HG03342 (cell line): Measurements from ENCODE around the gene CDK2.

Experiments used
- ATAC-seq: cut with Tn5 transposase; IDR thresholded peaks from one replicate; pipeline ENCODE4 v1.9.1; 2021; ENCODE audit warnings: mild to moderate bottlenecking, moderate library complexity; ENCODE audit not compliant: unreplicated experiment

Gene CDK2

DNA sequence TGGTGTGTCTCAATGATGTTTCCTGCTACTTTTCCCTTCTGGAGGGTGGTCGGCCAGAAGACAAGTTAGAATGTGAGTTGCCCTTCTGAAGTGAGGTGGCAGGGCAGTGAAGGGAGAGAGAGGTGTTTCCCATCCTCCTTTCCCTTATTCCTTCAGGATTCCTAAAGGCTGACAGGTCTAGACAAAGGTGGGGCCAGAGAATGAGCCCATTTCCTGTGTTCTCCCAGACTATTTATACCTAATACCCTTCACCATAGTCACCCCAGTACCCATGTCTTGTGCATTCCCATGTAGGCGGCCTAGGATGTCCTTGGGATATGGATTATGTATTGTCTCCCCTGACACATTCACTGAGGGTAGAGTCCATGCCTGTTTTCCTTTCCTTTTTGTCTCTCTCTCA lies 28.6 kb upstream of the CDK2 start:
- ATAC-seq = no peak

DNA sequence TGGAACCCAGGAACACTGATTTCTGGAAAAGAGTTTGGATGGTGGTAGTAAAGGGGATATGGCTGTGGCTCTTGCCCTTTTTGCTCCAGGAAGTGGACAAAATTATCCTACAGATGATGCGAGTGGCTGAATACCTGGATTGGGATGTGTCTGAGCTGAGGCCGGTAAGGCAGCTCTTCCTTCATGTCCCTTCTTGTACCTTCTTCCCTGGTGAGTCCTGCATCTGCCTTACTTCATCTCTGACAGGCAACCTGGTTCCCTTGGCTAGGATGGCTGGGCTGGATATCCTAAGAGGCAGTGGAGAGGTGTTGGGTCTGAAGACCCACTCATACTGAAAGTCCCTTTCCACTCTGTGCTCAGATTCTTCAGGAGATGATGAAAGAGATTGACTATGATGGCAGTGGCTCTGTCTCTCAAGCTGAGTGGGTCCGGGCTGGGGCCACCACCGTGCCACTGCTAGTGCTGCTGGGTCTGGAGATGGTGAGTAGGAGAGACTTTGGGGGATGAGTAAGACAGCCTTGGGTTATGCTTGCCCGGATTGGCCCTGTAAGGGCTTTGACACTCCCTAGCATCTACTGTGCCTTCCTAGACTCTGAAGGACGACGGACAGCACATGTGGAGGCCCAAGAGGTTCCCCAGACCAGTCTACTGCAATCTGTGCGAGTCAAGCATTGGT lies 27.7 kb upstream of the CDK2 start:
- ATAC-seq = no peak

DNA sequence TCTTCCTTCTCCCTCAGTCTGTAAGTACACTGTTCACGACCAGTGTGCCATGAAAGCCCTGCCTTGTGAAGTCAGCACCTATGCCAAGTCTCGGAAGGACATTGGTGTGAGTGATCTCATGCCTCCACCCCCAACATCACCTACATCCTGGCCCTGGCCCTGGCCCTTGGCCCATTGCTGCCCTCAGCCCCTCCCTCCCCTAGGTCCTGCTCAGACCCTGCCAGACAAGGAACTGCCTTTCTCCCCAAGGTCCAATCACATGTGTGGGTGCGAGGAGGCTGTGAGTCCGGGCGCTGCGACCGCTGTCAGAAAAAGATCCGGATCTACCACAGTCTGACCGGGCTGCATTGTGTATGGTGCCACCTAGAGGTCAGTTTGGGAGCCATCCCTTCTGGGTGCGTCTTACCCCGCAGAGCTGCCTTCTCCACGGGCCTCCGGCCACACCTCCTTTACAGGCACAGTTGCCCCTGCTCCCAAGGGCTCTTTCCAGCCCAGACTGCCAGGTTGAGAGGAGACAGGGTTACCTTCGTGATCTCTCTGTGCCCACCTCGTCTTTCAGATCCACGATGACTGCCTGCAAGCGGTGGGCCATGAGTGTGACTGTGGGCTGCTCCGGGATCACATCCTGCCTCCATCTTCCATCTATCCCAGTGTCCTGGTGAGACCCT lies 26.4 kb upstream of the CDK2 start:
- peak; percentile 99 for ATAC-seq

DNA sequence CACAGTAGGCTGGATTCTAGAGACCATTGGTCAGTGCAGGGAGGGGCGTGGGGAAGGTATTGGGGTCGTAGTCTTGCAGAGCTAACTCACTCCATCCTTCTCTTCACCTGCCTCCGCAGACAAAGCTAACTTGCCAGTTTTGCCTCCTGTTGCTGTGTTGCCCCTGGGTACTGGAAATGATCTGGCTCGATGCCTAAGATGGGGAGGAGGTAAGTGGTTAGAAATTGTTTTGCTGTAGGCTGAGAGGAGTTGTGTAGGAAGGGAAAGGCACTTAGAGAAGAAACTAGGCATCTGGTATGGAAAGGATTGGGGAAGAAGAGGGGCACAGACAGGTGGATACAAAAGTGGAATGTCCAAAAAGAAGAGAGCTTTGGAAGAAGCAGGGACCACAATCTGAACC lies 24.6 kb upstream of the CDK2 start:
- ATAC-seq = no peak

DNA sequence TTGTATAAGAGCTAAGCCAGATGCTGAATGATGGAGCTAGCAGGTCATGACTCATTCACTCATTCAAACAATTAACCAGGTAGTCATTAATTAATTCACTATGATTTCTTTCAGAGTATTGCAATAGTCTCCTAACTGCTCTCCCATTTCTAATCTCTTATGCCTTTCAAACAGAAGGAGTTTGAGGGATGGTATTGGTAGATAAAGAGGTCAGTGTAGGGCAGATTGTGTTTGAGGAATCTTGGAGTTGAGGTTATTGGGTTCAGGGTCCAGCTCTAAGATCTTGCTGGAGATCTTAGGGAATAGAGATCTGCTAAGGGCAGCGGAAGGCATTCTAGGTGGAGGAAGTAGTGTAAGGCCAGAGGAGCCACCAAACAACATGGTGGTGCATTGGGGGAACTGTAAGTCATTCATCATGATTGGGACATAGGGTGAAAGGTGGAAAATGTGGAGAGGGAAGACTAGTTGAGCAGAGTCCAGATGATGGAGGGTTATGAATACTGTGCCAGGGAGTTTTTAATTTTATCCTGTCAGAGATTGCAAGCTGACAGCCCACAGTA lies 24.0 kb upstream of the CDK2 start:
- no peak for ATAC-seq

DNA sequence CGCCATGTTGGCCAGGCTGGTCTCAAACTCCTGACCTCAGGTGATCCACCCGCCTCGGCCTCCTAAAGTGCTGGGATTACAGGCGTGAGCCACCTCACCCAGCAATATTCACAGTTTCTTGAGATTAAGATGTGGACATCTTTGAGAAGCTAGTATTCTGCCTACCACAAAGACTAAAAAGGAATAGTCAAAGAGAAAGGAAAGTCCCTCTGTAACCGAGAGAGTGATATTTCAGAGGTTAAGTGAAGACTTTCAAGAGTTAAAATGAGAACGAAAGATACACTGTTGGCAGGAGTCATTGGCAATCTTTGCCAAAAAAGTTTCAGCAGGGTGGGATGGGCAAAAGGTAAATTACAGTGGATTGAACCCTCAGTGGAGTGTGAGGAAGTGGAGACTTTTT lies 20.1 kb upstream of the CDK2 start:
- no peak for ATAC-seq

DNA sequence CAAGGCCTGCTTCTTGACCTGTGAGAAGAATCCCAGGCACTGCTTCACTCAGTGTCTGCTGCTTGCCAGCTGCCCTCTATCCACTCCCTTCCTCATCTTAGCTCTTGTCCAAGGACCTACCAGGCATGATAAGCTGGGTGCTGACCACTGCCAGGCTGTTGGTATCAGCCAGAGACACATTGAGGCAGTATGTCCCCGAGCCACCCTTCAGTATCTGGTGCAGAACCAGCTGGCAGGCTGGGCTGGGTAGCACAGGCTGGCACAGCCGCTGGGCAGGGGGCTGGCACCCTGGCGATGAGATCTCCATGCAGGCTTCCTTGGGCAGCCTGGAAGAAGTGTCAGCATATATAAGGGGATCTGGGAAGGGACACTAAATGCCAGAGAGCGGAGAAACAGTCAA lies 11.3 kb upstream of the CDK2 start:
- no peak for ATAC-seq

DNA sequence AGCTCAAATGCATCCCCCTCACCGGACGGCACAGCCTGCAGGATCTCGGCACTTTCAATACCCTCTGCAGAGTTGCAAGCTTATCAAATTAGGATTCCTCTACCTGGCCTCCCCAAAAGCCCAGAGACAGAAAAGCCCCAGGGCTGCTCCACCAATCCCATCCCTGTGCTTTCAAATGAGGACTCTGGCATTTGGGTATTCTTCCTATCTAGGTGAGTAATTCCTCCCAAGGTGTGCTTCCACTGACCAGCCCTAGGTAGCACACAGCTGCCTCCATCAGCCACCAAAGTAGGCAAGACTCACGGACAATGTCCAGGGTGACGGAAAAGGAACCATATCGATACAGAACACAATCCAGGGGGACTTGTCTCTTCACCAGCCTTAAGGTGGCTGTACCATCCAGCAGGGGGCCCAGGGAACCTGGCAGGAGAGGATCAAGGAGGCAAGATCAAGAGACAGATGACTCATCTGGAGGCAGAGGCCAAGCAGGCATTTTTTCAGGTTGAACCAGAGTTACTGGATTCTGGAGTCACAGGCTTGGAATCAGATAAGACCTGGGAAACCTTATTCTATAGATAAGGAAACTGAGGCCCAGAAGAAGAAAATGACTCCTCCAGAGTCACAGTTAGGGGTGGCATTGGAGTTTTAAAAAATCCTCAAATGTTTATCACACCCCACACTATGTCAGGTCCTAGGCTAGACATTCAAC lies 10.7 kb upstream of the CDK2 start:
- ATAC-seq = no peak

DNA sequence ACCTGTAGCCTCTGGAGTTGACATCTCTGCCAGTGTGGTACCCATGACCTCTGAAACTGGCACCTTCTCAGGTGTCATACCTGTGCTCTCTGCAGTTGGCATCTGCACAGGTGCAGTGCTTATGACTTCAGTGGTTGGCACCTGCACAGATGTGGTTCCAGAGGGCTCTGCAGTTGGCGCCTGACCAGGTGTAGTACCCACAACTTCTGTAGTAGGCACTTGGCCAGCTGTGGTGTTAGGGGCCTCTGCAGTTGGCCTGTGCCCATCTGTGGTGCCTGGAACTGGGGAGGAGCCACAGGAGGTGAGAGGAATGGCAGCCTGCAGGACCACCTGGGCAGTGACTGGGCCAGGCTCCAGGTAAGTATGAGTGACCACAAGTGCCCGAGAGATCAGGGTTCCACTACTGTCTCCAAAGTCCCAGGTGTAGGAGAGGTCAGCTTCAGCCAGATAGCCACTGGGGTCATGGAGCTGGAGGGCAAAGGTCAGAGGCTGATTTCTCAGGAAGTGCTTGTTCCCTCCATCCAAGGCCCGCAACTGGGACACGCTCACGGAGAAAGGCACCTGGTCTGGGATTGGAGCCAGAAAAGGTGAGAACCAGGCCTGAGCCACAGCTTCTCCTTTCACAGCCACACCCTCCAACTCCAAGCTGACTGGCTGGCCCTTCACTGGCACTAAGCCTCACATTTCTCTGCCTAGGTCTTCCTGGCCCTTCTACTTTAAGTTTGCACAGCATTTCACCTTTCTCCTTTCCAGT lies 9.3 kb upstream of the CDK2 start:
- ATAC-seq = no peak

DNA sequence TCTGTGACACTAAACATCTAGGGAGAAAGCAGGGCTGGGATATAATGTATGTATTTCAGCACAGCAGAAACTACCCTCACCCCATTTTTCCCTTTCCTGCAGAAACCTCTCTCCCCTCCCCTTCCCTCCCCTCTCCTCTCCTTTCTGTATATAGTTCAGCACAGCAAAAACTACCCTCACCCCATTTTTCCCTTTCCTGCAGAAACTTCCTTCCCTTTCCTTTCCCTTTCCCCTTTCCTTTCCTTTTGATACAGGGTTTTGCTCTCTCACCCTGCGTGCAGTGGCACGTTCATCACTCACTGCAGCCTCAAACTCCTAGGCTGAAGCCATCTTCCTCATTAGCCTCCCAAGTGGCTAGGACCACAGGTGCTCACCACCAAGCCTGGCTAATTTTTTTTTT lies 2.9 kb upstream of the CDK2 start:
- no peak for ATAC-seq

DNA sequence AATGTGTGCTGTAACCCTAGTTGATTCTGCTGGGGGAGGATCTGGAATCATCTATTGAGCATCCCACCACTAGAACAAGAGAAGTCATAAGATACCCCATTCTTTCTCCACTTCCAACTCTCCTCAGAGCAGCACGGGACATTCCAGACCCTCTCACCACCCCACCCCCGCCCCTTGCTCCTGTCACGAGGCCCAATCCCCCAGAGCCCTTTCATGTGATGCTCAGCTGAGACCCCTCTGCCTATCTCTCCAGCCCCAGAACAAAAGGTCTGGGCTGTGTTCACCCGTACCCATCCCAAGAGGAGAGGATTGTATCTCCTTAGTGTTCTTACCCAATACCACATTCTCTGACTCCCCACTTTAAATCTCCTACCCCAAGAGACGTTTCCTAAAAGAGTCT lies 1.4 kb upstream of the CDK2 start:
- no peak for ATAC-seq

DNA sequence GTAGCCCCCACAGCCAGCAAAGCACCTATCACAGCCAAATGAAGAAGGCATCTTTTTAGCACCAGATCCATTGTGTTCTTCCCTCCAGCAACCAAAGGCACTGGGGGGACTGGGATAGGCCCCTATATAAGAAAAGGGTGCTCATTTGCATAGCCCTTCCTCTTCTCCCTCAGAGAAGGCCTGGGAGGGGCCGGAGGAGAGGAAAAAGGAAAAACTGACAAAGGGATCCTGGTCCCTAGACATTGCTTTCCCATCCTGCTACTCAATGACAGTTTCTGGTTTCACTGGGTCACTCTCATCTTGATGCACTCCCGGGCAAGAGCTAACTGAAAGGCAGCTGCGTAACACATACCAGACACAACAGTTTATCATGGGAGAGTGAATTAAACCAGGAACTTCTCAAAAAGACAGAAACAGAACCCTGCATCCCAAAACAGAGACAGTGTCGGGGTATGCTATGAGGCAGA lies 656 bp upstream of the CDK2 start, which contains the start of gene PMEL:
Gene PMEL (minus strand): TSS at position 102 of the 467 bp plus-strand sequence. CDS start 31 bp downstream, at position 71.
- no peak for ATAC-seq

DNA sequence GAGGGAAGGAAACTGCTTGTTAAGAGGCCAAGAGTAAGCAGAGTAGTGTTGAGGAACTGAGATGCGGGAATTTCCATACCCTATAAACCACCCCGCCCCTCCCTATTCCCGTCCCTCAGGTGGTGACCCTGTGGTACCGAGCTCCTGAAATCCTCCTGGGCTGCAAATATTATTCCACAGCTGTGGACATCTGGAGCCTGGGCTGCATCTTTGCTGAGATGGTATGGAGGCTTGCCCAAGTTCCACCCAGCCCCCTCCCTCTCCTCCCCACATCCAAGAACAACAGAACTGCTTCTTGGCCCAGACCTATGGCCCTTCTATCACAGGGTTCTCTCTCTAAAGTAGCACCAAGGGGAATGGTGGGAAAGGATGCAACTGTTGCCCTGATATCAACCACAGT lies 2.7 kb downstream of the CDK2 start:
- ATAC-seq = no peak

DNA sequence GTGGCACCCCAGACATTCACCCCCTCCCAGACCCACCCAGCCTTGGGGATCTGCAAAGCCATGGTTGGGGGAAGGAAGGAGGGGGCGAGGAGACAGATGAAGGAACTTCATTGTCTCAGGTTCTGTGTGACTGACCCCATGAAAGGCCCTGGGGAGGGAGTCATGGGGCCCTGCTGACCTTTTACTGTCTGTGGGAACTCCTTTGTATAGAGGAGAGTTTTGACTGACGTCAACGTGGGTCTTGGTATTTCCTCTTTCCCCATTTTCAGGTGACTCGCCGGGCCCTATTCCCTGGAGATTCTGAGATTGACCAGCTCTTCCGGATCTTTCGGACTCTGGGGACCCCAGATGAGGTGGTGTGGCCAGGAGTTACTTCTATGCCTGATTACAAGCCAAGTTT lies 4.1 kb downstream of the CDK2 start:
- no peak for ATAC-seq

DNA sequence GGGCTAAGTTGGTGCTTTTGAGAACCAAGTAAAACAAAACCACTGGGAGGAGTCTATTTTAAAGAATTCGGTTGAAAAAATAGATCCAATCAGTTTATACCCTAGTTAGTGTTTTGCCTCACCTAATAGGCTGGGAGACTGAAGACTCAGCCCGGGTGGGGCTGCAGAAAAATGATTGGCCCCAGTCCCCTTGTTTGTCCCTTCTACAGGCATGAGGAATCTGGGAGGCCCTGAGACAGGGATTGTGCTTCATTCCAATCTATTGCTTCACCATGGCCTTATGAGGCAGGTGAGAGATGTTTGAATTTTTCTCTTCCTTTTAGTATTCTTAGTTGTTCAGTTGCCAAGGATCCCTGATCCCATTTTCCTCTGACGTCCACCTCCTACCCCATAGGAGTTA lies 5.4 kb downstream of the CDK2 start:
- no peak for ATAC-seq

DNA sequence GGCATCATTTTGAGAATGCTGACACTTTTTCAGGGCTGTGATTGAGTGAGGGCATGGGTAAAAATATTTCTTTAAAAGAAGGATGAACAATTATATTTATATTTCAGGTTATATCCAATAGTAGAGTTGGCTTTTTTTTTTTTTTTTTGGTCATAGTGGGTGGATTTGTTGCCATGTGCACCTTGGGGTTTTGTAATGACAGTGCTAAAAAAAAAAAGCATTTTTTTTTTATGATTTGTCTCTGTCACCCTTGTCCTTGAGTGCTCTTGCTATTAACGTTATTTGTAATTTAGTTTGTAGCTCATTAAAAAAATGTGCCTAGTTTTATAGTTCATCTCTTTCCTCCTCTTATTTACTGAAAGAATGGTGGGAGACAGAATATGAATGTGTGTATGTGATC lies 5.8 kb downstream of the CDK2 start:
- ATAC-seq = no peak

DNA sequence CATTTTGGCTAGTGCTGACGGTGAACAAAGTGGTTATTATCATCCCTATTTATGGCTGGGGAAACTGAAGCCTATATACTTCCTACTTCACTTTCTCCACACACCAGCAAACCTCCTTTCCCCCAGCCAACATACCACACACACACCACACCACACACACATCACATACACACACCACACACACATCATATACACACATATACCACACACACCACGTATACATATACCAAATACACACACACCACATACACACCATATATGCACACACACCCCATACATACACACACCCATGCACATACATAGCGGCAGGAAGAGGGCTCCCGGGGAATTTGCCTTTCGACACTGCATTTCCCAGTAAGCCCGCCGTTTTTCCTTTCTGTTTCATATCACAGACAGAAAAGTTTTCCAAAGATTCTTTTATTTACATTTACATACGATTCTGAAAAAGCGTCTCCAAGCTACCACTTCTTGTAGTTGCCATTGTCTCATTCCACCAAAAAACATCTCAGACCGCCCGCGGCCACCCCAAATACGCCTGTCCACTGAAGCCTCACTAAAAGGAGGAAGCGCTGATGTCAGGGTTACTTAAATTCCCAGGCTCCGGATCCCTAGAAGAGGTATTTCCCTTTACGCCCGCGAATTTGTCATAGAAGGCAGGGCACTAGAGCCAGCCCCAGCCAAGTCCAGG lies 6.4 kb downstream of the CDK2 start:
- no peak for ATAC-seq

DNA sequence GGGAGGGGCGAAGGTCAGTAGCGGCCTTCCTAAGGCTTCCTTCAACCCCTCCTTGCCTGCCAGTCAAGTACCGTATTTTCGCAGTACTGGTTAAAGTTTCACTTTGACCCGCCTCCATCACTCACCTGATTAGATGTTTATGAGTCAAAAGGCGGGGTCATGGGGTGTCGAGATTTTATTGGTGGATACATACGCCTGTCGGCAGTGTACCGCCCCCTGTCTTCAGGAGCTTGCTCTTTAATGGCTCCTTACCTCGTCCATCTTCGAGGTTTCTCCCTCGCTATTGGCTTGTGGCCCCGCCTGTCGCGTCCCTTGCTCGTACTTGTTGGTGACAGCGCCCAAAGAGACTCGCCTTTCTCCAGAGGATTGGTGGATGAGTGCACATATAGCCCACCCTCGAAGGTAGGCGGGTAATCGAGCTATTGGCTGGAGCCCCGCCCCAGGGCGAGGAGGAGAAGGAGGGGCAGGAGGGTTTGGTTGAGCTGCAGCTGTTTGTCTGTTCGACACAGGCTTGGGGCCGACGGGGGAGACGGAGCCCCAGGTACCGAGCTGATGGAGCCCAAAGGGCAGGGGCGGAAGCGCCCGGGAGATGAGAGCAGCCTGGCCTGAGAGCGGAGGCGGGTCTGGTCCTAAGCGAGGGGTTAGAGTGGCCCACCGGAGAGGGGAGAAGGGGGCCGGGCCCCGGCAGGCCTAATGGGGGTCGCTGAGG lies 7.1 kb downstream of the CDK2 start, which contains the start of gene RAB5B:
Gene RAB5B (plus strand): TSS at position 480 of the 709 bp plus-strand sequence. CDS start 12,883 bp downstream, outside the sequence.
- peak; percentile 91 for ATAC-seq

DNA sequence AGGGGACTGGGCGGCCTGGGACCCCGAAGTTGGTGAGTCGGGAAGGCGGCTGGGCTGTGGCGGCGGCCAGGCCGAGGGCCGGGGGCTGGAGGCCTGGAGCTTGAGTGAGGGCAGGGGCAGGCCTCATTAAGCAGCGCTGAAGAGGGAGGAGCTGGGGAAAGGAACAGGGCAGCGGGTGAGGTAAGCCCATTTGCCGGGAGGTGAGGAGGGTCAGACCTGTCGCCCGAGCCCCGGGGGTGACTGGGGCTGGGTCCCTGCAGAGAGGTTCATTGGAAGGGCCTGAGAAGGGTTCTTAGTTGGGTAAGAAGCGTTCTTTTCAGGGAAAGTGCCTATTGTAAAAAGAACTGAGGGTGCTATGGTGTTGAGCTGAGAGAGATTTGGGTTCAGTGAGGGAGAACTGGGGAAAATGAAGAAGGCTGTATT lies 7.7 kb downstream of the CDK2 start:
- ATAC-seq = peak; percentile 4

DNA sequence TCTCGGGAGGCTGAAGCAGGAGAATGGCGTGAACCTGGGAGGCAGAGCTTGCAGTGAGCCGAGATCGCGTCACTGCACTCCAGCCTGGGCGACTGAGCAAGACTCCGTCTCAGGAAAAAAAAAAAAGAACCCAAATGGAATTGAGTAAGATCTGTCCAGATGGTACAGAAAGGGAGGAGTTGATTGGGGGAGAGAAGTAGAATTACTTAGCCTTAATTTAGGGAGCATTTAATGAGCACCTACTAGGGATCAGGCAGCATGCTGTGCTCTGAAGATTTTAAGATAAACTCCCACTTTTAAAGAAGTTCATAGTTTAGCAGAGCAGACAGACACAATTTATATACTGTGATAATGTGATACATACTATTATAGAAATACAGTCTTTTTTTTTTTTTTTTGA lies 11.8 kb downstream of the CDK2 start:
- no peak for ATAC-seq
